ENCODE results near the gene KRT82. TPM values are rescaled to one million over a fixed set of nuclear protein-coding genes. Genes with fewer than 3 reads are reported as not detected.

KRT82 gene
- total and polyA plus RNA-seq, 7 experiments from 2014 or later: not detected

DNA sequence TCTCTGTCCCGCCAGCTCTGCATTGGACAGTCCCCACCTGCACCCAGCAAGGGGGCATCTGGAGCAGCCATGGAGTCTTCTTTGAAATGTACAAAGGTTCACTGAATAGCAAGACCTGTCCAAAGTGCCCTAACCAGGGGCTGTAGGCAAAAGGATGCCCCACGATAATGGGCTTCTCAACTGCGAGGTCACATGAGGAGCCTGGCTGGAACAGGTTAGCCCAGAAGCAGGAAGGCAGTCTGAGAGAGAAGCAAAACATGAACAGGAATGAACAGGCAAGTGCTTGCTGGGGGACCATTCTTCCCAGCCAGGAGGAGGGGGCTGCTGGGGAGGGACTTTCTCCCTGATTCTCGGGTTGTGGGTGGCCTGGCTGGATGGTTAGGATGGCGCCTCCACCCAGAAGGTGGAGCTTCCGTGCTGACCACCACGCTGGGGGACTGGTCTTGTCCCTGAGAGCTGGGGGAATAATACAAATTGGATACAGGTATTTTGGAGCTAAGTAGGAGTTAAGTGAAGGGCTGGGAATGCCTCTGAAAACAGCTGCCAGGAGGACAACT, 46.0 kb downstream of the KRT82 start:
- Mint-ChIP-seq H3K27me3 (peaks cover 0 to 13% (median 2%) of the 10 kb centered on the region in 5 donors), H3K4me1 (peaks cover 13 to 29% (median 23%) of the 10 kb centered on the region in 7 donors), H3K27ac (peak overlapping the region in 2 of 9 donors; percentile 42 to 57), H3K9me3 (no peaks in the 10 kb centered on the region), H3K4me3 (no peak overlapping the region), H3K36me3 (no peaks in the 10 kb centered on the region)
- H3K4me3 ChIP-seq (ENCODE audit: low read length): no peak overlapping the region
- POLR2A ChIA-PET: no interaction called here
- H3K4me1 ChIP-seq (ENCODE audit: control insufficient read depth in 2 of 2, insufficient read depth in 2 of 2, low read length in 2 of 2): peaks cover 14 to 16% of the 10 kb centered on the region in 2 donors
- DNase-seq: no peak
- H3K27me3 ChIP-seq (ENCODE audit: control insufficient read depth in 2 of 2, insufficient read depth in 2 of 2, low read length in 2 of 2): no peaks in the 10 kb centered on the region
- ATAC-seq: no peak
- H3K36me3 ChIP-seq (ENCODE audit: control insufficient read depth in 2 of 3, insufficient read depth in 3 of 3, low read length in 3 of 3): no peaks in the 10 kb centered on the region
- no peak overlapping the region for H3K27ac ChIP-seq (ENCODE audit: low read depth, low read length)
- intact Hi-C loops (cut with micrococcal nuclease): no loop called here
- CTCF ChIA-PET: interaction anchor here (0.9 to 1.5 kb wide), 2 partner anchors 15 to 525 kb away, joined by 3 read pairs; no protein-coding TSS in a partner anchor
- no peaks in the 10 kb centered on the region for H3K9me3 ChIP-seq (ENCODE audit: control insufficient read depth in 2 of 3, low read length in 3 of 3)

DNA sequence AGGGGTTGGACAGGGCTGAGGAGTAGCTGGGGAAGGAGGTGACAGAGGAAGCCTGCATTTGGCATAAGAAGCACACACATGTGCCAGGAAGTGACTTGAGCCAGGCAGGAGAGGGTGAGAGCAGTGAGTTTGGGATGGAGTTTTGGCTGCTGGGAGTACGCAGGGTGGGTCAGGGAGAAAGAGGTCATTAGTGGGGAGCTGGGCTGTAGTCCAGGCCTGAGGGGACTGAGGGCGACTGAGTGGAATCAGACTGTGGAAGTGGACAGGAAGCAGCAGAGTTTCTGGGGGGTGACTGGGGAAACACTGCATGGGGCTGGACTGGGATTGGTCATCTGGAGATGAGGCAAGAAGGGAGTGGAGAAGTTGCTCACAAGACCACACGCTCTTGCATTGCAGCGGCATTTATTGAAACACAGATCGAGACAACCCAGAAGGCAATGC, 46.5 kb downstream of the KRT82 start:
- Histone ChIP-seq H3K9me3 (ENCODE audit: control insufficient read depth in 2 of 3, low read length in 3 of 3) (no peaks in the 10 kb centered on the region), H3K36me3 (ENCODE audit: control insufficient read depth in 2 of 3, insufficient read depth in 3 of 3, low read length in 3 of 3) (no peaks in the 10 kb centered on the region), H3K4me3 (ENCODE audit: low read length) (no peak overlapping the region), H3K4me1 (ENCODE audit: control insufficient read depth in 2 of 2, insufficient read depth in 2 of 2, low read length in 2 of 2) (peaks cover 14 to 16% of the 10 kb centered on the region in 2 donors), H3K27ac (ENCODE audit: low read depth, low read length) (no peak overlapping the region), H3K27me3 (ENCODE audit: control insufficient read depth in 2 of 2, insufficient read depth in 2 of 2, low read length in 2 of 2) (no peaks in the 10 kb centered on the region)
- CTCF ChIA-PET: interaction anchor here (0.9 to 1.5 kb wide), 2 partner anchors 16 to 526 kb away, joined by 3 read pairs; no protein-coding TSS in a partner anchor
- no peaks in the 10 kb centered on the region for H3K9me3 Mint-ChIP-seq
- H3K4me3 Mint-ChIP-seq: peak overlapping the region in 1 of 10 donors; percentile 67
- ATAC-seq (no peak), DNase-seq (no peak)
- H3K36me3 Mint-ChIP-seq: no peaks in the 10 kb centered on the region
- POLR2A ChIA-PET: no interaction called here
- peak overlapping the region in 5 of 9 donors; percentile 6 to 57 (median 35) for H3K27ac Mint-ChIP-seq
- intact Hi-C loops (cut with micrococcal nuclease): no loop called here
- peaks cover 13 to 29% (median 23%) of the 10 kb centered on the region in 7 donors for H3K4me1 Mint-ChIP-seq
- peaks cover 0 to 13% (median 2%) of the 10 kb centered on the region in 5 donors for H3K27me3 Mint-ChIP-seq

DNA sequence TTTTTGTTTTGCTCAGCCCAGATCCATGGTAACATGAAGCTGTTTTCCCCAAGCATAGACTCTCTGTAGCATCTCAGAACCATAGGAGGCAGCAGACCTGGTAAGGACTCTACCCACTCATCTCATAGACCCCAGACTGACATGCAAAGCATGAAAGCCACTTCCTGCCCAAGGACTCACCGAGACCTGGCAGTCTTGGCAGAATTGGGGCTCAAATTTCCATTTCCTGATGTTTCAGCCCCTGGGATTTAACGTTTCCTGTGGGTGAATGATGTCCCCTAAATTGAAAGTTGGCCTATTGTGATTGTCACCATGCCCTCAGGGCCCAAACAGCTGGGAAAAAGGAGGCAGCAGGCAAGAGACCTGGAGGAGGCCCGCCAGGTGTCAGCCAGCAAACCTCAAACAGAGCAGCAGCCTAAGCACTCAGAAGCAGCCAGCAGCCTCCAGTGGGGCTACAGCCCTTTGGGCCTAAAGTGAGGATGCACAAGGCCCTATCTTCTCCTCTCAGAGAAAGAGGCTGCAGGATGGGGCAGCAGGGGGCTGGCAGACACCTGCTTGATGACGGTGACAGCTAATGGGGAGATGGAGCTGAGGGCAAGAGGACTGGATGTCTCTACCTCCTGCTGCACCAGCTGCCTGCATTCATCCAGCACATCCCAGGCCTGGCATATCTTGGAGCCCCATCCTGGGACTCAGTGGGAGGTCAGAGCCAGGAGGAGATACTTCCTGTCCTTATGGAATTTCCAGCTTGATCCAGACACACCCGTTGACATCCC, 47.4 kb downstream of the KRT82 start:
- Histone ChIP-seq H3K36me3 (ENCODE audit: control insufficient read depth in 2 of 3, insufficient read depth in 3 of 3, low read length in 3 of 3) (no peaks in the 10 kb centered on the region), H3K4me1 (ENCODE audit: control insufficient read depth in 2 of 2, insufficient read depth in 2 of 2, low read length in 2 of 2) (peaks cover 14 to 16% of the 10 kb centered on the region in 2 donors), H3K27ac (ENCODE audit: low read depth, low read length) (no peak overlapping the region), H3K9me3 (ENCODE audit: control insufficient read depth in 2 of 3, low read length in 3 of 3) (no peaks in the 10 kb centered on the region), H3K27me3 (ENCODE audit: control insufficient read depth in 2 of 2, insufficient read depth in 2 of 2, low read length in 2 of 2) (no peaks in the 10 kb centered on the region), H3K4me3 (ENCODE audit: low read length) (no peak overlapping the region)
- Mint-ChIP-seq H3K36me3 (no peaks in the 10 kb centered on the region), H3K4me3 (peak overlapping the region in 6 of 10 donors; percentile 4 to 67 (median 44)), H3K4me1 (peaks cover 13 to 29% (median 23%) of the 10 kb centered on the region in 7 donors), H3K27ac (peak overlapping the region in 7 of 9 donors; percentile 4 to 78 (median 59)), H3K27me3 (peaks cover 0 to 13% (median 0%) of the 10 kb centered on the region in 5 donors), H3K9me3 (no peaks in the 10 kb centered on the region)
- POLR2A ChIA-PET: interaction anchor here (0.7 kb wide), 1 partner anchor 29 kb away, joined by 3 read pairs; no protein-coding TSS in a partner anchor
- intact Hi-C loops (cut with micrococcal nuclease): no loop called here
- CTCF ChIA-PET: interaction anchor here (0.6 to 1.5 kb wide), 4 partner anchors 16 to 527 kb away, joined by 3 to 4 read pairs (median 3); no protein-coding TSS in a partner anchor
- DNase-seq: peak in 6 of 9 donors; percentile 10 to 57 (median 41)
- ATAC-seq: peak; percentile 69

DNA sequence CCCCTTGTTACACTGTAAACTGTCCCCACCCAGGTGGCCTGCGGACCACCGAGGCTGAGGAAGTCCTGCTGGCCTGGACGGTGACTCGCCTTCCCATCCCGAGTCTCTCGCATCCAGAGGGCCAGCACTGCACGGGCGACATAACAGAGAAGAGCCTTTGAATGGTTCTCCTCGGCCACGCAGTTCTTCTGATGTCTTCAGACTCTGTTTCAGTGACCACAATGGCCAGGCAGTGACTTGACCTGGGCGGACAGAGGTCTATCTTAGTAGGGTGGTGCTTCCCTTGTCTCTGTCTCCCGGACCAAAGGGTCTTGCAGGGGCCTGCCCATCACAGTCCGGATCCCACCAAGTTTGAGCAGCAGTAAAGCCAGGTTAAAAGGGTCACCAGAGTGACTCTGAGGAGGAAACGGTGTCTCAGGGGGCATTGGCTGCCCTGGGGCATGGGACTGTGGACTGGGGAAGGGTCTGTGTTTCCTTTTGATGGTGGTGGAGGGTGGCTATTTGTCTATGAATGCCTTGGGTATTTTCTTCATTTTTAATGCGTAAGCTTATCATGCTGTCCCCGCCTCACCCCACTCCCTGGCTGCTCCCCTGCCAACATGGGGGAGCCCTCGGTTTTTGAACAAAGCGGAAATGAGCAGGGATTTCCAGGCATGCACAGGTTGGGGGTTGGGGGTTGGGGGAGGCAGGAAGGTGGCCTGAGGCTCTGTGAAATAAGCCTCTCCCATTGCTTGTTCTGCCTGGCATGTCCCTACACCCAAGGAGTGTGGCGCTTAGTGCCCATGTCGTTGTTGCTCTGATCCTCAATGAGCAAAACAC, 49.2 kb downstream of the KRT82 start:
- no peak overlapping the region for H3K4me3 Mint-ChIP-seq
- ChIA-PET POLR2A (no interaction called here), CTCF (no interaction called here)
- no peak for ATAC-seq
- H3K27ac Mint-ChIP-seq: no peak overlapping the region
- H3K4me1 Mint-ChIP-seq: peaks cover 13 to 41% (median 35%) of the 10 kb centered on the region in 7 donors
- Histone ChIP-seq H3K27ac (ENCODE audit: low read depth, low read length) (no peak overlapping the region), H3K4me3 (ENCODE audit: low read length) (no peak overlapping the region), H3K9me3 (ENCODE audit: control insufficient read depth in 2 of 3, low read length in 3 of 3) (no peaks in the 10 kb centered on the region), H3K36me3 (ENCODE audit: control insufficient read depth in 2 of 3, insufficient read depth in 3 of 3, low read length in 3 of 3) (no peaks in the 10 kb centered on the region), H3K27me3 (ENCODE audit: control insufficient read depth in 2 of 2, insufficient read depth in 2 of 2, low read length in 2 of 2) (no peaks in the 10 kb centered on the region), H3K4me1 (ENCODE audit: control insufficient read depth in 2 of 2, insufficient read depth in 2 of 2, low read length in 2 of 2) (peaks cover 19 to 21% of the 10 kb centered on the region in 2 donors)
- peaks cover 0 to 19% (median 4%) of the 10 kb centered on the region in 5 donors for H3K27me3 Mint-ChIP-seq
- intact Hi-C loops (cut with micrococcal nuclease): no loop called here
- no peaks in the 10 kb centered on the region for H3K9me3 Mint-ChIP-seq
- no peak for DNase-seq
- no peaks in the 10 kb centered on the region for H3K36me3 Mint-ChIP-seq

DNA sequence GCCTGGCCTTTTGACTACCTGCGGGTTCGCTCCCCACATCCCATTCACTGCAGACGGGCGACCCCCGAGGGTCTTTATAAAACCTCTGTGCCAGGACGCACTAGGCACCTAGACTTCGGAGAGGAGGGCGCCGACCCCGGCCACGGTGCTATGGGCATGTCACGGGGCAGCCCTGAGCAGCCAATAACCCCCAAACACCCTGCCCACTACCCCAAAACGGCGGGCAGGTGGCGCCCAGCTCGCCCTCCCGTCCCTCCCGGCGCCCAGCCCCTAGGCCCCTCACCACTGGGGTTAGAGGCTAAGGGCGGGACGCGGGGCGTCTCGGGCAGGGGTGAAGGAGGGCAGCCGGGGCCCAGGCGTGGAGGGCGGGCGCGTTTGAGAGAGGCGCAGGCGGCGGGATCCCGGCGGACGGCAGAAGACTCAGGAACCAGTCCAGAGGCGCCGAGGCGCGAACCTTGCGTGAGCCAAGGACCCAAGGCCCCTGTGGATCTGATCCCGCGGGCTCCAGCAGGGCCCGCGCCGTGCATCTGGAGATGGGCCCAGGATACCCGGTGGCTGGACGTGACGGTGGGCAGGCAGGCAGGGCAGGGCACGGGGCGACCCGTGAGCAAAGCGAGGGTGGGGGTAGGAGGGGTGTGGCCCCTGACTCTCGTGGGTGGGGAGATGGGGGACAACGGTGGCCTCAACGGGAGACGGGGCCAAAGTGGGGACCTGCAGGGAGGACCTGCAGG, 49.9 kb downstream of the KRT82 start:
- no peak for ATAC-seq
- no peak overlapping the region for H3K27ac ChIP-seq (ENCODE audit: low read depth, low read length)
- Mint-ChIP-seq H3K9me3 (peaks cover 0 to 3% (median 0%) of the 10 kb centered on the region in 11 donors), H3K4me1 (peaks cover 16 to 48% (median 42%) of the 10 kb centered on the region in 7 donors), H3K4me3 (no peak overlapping the region), H3K27ac (no peak overlapping the region), H3K36me3 (no peaks in the 10 kb centered on the region), H3K27me3 (peaks cover 0 to 19% (median 4%) of the 10 kb centered on the region in 5 donors)
- no peaks in the 10 kb centered on the region for H3K36me3 ChIP-seq (ENCODE audit: control insufficient read depth in 2 of 3, insufficient read depth in 3 of 3, low read length in 3 of 3)
- no peaks in the 10 kb centered on the region for H3K9me3 ChIP-seq (ENCODE audit: control insufficient read depth in 2 of 3, low read length in 3 of 3)
- CTCF ChIA-PET: no interaction called here
- no peaks in the 10 kb centered on the region for H3K27me3 ChIP-seq (ENCODE audit: control insufficient read depth in 2 of 2, insufficient read depth in 2 of 2, low read length in 2 of 2)
- peaks cover 23 to 29% of the 10 kb centered on the region in 2 donors for H3K4me1 ChIP-seq (ENCODE audit: control insufficient read depth in 2 of 2, insufficient read depth in 2 of 2, low read length in 2 of 2)
- POLR2A ChIA-PET: no interaction called here
- intact Hi-C loops (cut with micrococcal nuclease): no loop called here
- no peak for DNase-seq
- H3K4me3 ChIP-seq (ENCODE audit: low read length): no peak overlapping the region

DNA sequence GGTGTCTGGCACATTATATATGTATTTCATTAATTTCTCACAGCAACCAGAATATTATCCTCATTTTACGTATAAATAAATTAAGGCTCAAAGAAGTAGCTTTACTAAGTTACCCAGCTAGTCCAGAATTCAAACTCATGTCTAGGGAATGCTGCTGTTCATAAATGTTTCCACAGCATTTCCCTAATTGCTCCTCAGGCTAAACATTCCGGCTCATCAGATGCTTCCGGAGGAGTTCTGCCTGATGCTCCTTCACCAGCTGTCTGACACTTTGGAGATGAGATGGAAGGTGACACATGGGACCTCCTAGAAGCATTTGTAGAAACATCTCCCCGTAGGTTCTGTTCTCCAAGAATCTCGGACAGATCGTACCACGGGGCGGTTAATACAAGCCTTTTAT, 51.0 kb downstream of the KRT82 start:
- ATAC-seq (no peak), DNase-seq (no peak)
- H3K27me3 Mint-ChIP-seq: peaks cover 0 to 19% (median 4%) of the 10 kb centered on the region in 5 donors
- peaks cover 29 to 33% of the 10 kb centered on the region in 2 donors for H3K4me1 ChIP-seq (ENCODE audit: control insufficient read depth in 2 of 2, insufficient read depth in 2 of 2, low read length in 2 of 2)
- no peaks in the 10 kb centered on the region for H3K27me3 ChIP-seq (ENCODE audit: control insufficient read depth in 2 of 2, insufficient read depth in 2 of 2, low read length in 2 of 2)
- peaks cover 16 to 52% (median 47%) of the 10 kb centered on the region in 7 donors for H3K4me1 Mint-ChIP-seq
- no peak overlapping the region for H3K27ac Mint-ChIP-seq
- no peak overlapping the region for H3K4me3 Mint-ChIP-seq
- H3K9me3 Mint-ChIP-seq: peaks cover 0 to 3% (median 0%) of the 10 kb centered on the region in 11 donors
- ChIA-PET CTCF (interaction anchor here (0.6 kb wide), 1 partner anchor 25 kb away, joined by 5 read pairs; no protein-coding TSS in a partner anchor), POLR2A (no interaction called here)
- no peak overlapping the region for H3K4me3 ChIP-seq (ENCODE audit: low read length)
- no peaks in the 10 kb centered on the region for H3K36me3 Mint-ChIP-seq
- no peak overlapping the region for H3K27ac ChIP-seq (ENCODE audit: low read depth, low read length)
- no peaks in the 10 kb centered on the region for H3K36me3 ChIP-seq (ENCODE audit: control insufficient read depth in 2 of 3, insufficient read depth in 3 of 3, low read length in 3 of 3)
- H3K9me3 ChIP-seq (ENCODE audit: control insufficient read depth in 2 of 3, low read length in 3 of 3): no peaks in the 10 kb centered on the region
- intact Hi-C loops (cut with micrococcal nuclease): no loop called here
